HEK293 (cell line): ENCODE results near the gene TMC4.
A peak's percentile ranks its signal among the peaks of the same experiment; 100 is the strongest.

Experiments used
- CTCF ChIA-PET: fragments of 350-600 bp; formaldehyde crosslinking; extraction: SDS; loops from one replicate; lab custom pipeline; 2021; ENCODE audit warnings: antibody characterized with exemption; lab: Yijun Ruan, JAX
- POLR2A ChIA-PET: fragments of 300-600 bp; formaldehyde crosslinking; extraction: SDS; loops from one replicate; lab custom pipeline; 2020; ENCODE audit warnings: antibody characterized with exemption, inconsistent platforms; lab: Yijun Ruan, JAX
- H3K27ac ChIP-seq: fragments of 200-500 bp; sonication (Bioruptor generic); 2 replicates; pipeline ENCODE4 v1.5.1; 2014; ENCODE audit warnings: low read depth, low read length, control low read depth, inconsistent platforms; ENCODE audit errors: extremely low read depth
- H3K36me3 ChIP-seq, 2 experiments: fragments of 200-500 bp in 1 of 2; sonication (Bioruptor generic) in 1 of 2; 1 replicate in 1 of 2; 2 replicates in 1 of 2; pipeline ENCODE4 v1.5.1; 2014 to 2017; ENCODE audit warnings: inconsistent platforms in 2 of 2, low read length in 2 of 2; ENCODE audit not compliant: control insufficient read depth in 2 of 2, insufficient read depth in 1 of 2
- H3K4me1 ChIP-seq: fragments of 200-500 bp; sonication (Bioruptor generic); 2 replicates; pipeline ENCODE4 v1.5.1; 2014; ENCODE audit warnings: mild to moderate bottlenecking, low read length, inconsistent platforms; ENCODE audit not compliant: control insufficient read depth, insufficient read depth
- H3K4me3 ChIP-seq: 2 replicates; pipeline ENCODE4 v1.5.1; 2011; ENCODE audit warnings: low read depth, mild to moderate bottlenecking, control low read depth, low read length, moderate library complexity
- H3K9me3 ChIP-seq: fragments of 200-500 bp; sonication (Bioruptor generic); 2 replicates; pipeline ENCODE4 v1.5.1; 2014; ENCODE audit warnings: low read depth, low read length, inconsistent platforms; ENCODE audit not compliant: control insufficient read depth, insufficient read depth
- GLI4 ChIP-seq: fragments of 450-650 bp; formaldehyde crosslinking; IDR thresholded peaks from 2 replicates; pipeline ENCODE4 v1.5.1; 2016; ENCODE audit warnings: missing biosample characterization, missing genetic modification characterization
- GLIS1 ChIP-seq: fragments of 450-650 bp; formaldehyde crosslinking; IDR thresholded peaks from 2 replicates; pipeline ENCODE4 v1.5.1; 2016; ENCODE audit warnings: missing biosample characterization, missing genetic modification characterization
- IKZF3 ChIP-seq: fragments of 450-650 bp; IDR thresholded peaks from 2 replicates; pipeline ENCODE4 v1.5.0; 2018; ENCODE audit warnings: missing biosample characterization, mild to moderate bottlenecking, missing genetic modification characterization, moderate library complexity
- KLF1 ChIP-seq: fragments of 450-650 bp; formaldehyde crosslinking; IDR thresholded peaks from 2 replicates; pipeline ENCODE4 v1.5.1; 2016; ENCODE audit warnings: missing biosample characterization, missing genetic modification characterization
- KLF10 ChIP-seq: fragments of 450-650 bp; IDR thresholded peaks from 2 replicates; pipeline ENCODE4 v1.5.1; 2018; ENCODE audit warnings: missing biosample characterization, mild to moderate bottlenecking, missing genetic modification characterization
- KLF7 ChIP-seq: fragments of 450-650 bp; formaldehyde crosslinking; IDR thresholded peaks from 2 replicates; pipeline ENCODE4 v1.5.1; 2016; ENCODE audit warnings: missing biosample characterization, missing genetic modification characterization, borderline replicate concordance
- OVOL3 ChIP-seq: fragments of 450-650 bp; formaldehyde crosslinking; IDR thresholded peaks from 2 replicates; pipeline ENCODE4 v1.5.1; 2016; ENCODE audit warnings: missing biosample characterization, missing genetic modification characterization
- REPIN1 ChIP-seq: fragments of 450-650 bp; formaldehyde crosslinking; IDR thresholded peaks from 2 replicates; pipeline ENCODE4 v1.5.1; 2017; ENCODE audit warnings: missing biosample characterization, missing genetic modification characterization, low read depth
- SCRT2 ChIP-seq: fragments of 450-650 bp; formaldehyde crosslinking; IDR thresholded peaks from 2 replicates; pipeline ENCODE4 v1.5.1; 2016; ENCODE audit warnings: missing biosample characterization, missing genetic modification characterization
- SP2 ChIP-seq: fragments of 450-650 bp; formaldehyde crosslinking; IDR thresholded peaks from 2 replicates; pipeline ENCODE4 v1.5.1; 2016; ENCODE audit warnings: missing biosample characterization, missing genetic modification characterization
- SP3 ChIP-seq: fragments of 450-650 bp; formaldehyde crosslinking; IDR thresholded peaks from 2 replicates; pipeline ENCODE4 v1.5.1; 2016; ENCODE audit warnings: missing biosample characterization, missing genetic modification characterization
- ZBTB20 ChIP-seq: fragments of 450-650 bp; formaldehyde crosslinking; IDR thresholded peaks from 2 replicates; pipeline ENCODE4 v1.5.1; 2016; ENCODE audit warnings: missing biosample characterization, missing genetic modification characterization
- ZBTB21 ChIP-seq: fragments of 450-650 bp; formaldehyde crosslinking; IDR thresholded peaks from 2 replicates; pipeline ENCODE4 v1.5.1; 2017; ENCODE audit warnings: missing biosample characterization, missing genetic modification characterization
- ZFHX2 ChIP-seq: fragments of 450-650 bp; formaldehyde crosslinking; conservative IDR thresholded peaks from 2 replicates; pipeline ENCODE4 v1.5.1; 2016; ENCODE audit warnings: missing biosample characterization, missing genetic modification characterization
- ZFP37 ChIP-seq: fragments of 450-650 bp; formaldehyde crosslinking; IDR thresholded peaks from 2 replicates; pipeline ENCODE4 v1.5.1; 2016; ENCODE audit warnings: missing biosample characterization, missing genetic modification characterization
- ZNF155 ChIP-seq: fragments of 450-650 bp; formaldehyde crosslinking; IDR thresholded peaks from 2 replicates; pipeline ENCODE4 v1.5.1; 2016; ENCODE audit warnings: missing biosample characterization, missing genetic modification characterization
- ZNF175 ChIP-seq: fragments of 450-650 bp; formaldehyde crosslinking; IDR thresholded peaks from 2 replicates; pipeline ENCODE4 v1.5.1; 2016; ENCODE audit warnings: missing biosample characterization, missing genetic modification characterization
- ZNF292 ChIP-seq: fragments of 450-650 bp; formaldehyde crosslinking; IDR thresholded peaks from 2 replicates; pipeline ENCODE4 v1.5.1; 2016; ENCODE audit warnings: low read depth, missing biosample characterization, missing genetic modification characterization, borderline replicate concordance
- ZNF324 ChIP-seq: fragments of 450-650 bp; formaldehyde crosslinking; IDR thresholded peaks from 2 replicates; pipeline ENCODE4 v1.5.1; 2016; ENCODE audit warnings: missing biosample characterization, missing genetic modification characterization
- ZNF571 ChIP-seq: fragments of 450-650 bp; formaldehyde crosslinking; IDR thresholded peaks from 2 replicates; pipeline ENCODE4 v1.5.0; 2017; ENCODE audit warnings: missing biosample characterization, missing genetic modification characterization
- ZNF600 ChIP-seq: fragments of 450-650 bp; formaldehyde crosslinking; IDR thresholded peaks from 2 replicates; pipeline ENCODE4 v1.5.1; 2016; ENCODE audit warnings: missing biosample characterization, missing genetic modification characterization
- ZNF629 ChIP-seq: fragments of 450-650 bp; formaldehyde crosslinking; IDR thresholded peaks from 2 replicates; pipeline ENCODE4 v1.5.1; 2017; ENCODE audit warnings: missing biosample characterization, missing genetic modification characterization
- TF ChIP-seq, protein P1 (sequence below): fragments of 450-650 bp; formaldehyde crosslinking; IDR thresholded peaks from 2 replicates; pipeline ENCODE4 v1.5.1; 2016; ENCODE audit warnings: missing biosample characterization, missing genetic modification characterization
- TF ChIP-seq, protein P2 (sequence below): fragments of 450-650 bp; formaldehyde crosslinking; IDR thresholded peaks from 2 replicates; pipeline ENCODE4 v1.5.1; 2016; ENCODE audit warnings: missing biosample characterization, missing genetic modification characterization
- TF ChIP-seq, protein P3 (sequence below): fragments of 450-650 bp; formaldehyde crosslinking; IDR thresholded peaks from 2 replicates; pipeline ENCODE4 v1.5.1; 2017; ENCODE audit warnings: missing biosample characterization, missing genetic modification characterization
- TF ChIP-seq, protein P4 (sequence below): IDR thresholded peaks from 2 replicates; pipeline ENCODE4 v1.6.1; 2011; ENCODE audit warnings: mild to moderate bottlenecking, low read depth, low read length, borderline replicate concordance
- TF ChIP-seq, protein P5 (sequence below): fragments of 450-650 bp; formaldehyde crosslinking; IDR thresholded peaks from 2 replicates; pipeline ENCODE4 v1.5.1; 2016; ENCODE audit warnings: missing biosample characterization, missing genetic modification characterization

Gene TMC4

DNA sequence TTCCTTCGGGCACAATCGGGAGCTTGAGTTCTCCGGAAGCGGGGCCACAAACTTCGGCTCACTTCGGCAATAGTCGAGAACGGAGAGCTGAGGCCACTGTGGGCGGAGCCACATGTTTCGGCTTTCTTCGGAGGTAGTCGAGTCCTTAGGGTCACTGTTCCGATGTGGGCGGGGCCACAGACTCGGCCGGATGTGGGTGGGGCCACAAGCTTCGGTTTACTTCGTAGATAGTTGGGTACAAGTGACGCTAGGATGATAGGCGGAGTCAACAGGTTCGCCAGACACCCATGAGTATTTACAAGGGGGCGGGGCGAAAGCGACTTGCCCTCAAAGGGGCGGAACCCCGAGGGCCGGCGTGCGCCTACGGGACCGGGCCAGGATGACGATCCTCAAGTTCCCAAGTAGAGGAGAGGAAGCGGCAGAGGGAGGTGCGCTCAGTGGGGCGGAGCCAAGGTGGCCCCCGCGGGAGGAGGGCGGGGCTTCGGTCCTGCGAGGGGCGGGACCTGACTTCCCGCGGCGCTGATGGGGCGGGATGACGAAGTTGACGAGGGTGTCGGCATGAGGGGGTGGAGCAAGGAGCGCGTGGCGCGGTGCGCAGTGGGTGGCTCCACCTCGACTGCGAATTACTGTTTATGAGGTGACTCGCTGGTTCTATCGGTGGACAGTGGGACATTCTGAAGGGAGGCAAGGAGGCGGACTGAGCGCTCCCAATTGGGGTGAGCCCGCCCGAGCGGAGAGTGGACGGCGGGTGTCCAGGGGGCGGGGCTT lies 17.0 kb upstream of the TMC4 start:
- peak overlapping the region; percentile 87 for H3K4me3 ChIP-seq
- ChIA-PET CTCF (interaction anchor here (0.7 to 3.2 kb wide), 12 partner anchors 8 to 201 kb away, joined by 3 to 28 read pairs (median 5); no protein-coding TSS in a partner anchor), POLR2A (interaction anchor here (0.5 to 6.4 kb wide), 24 partner anchors 10 to 384 kb away, joined by 3 to 241 read pairs (median 4); partner anchors contain the start of genes CNOT3, LENG1, LENG8 and LENG9)
- H3K36me3 ChIP-seq, result peaks cover 25 to 43% of the 10 kb centered on the region in 2 experiments
- peaks cover 14% of the 10 kb centered on the region for H3K4me1 ChIP-seq
- H3K9me3 ChIP-seq, result no peaks in the 10 kb centered on the region
- H3K27ac ChIP-seq, result peak overlapping the region; percentile 95
- TF ChIP-seq KLF7 (tag by site-specific recombination) (peak; percentile 73; the same call in 1 of the 2 replicates), SCRT2 (tag by site-specific recombination) (peak; percentile 99), ZBTB20 (peak; percentile 49; the same call in 1 of the 2 replicates), GLI4 (peak; percentile 53; the same call in 1 of the 2 replicates), SP2 (tag by site-specific recombination) (peak; percentile 89), OVOL3 (tag by site-specific recombination) (no peak), ZNF324 (tag by site-specific recombination) (peak; percentile 84; the same call in 1 of the 2 replicates), SP3 (tag by site-specific recombination) (peak; percentile 98), ZBTB21 (peak; percentile 90), KLF10 (0 out of 2 replicates have a peak, but pooled peaks have one; percentile 25), ZNF600 (tag by site-specific recombination) (no peak), IKZF3 (tag by site-specific recombination) (peak; percentile 51; the same call in 1 of the 2 replicates), ZFP37 (tag by site-specific recombination) (0 out of 2 replicates have a peak, but pooled peaks have one; percentile 36), REPIN1 (tag by site-specific recombination) (peak; percentile 52; the same call in 1 of the 2 replicates), ZNF629 (peak; percentile 95), GLIS1 (tag by site-specific recombination) (peak; percentile 74), ZNF571 (tag by site-specific recombination) (no peak), KLF1 (peak; percentile 95), ZFHX2 (peak; percentile 87), ZNF155 (tag by site-specific recombination) (0 out of 2 replicates have a peak, but pooled peaks have one; percentile 22), ZNF175 (no peak), ZNF292 (tag by site-specific recombination) (no peak)
- TF ChIP-seq, protein P1, sequence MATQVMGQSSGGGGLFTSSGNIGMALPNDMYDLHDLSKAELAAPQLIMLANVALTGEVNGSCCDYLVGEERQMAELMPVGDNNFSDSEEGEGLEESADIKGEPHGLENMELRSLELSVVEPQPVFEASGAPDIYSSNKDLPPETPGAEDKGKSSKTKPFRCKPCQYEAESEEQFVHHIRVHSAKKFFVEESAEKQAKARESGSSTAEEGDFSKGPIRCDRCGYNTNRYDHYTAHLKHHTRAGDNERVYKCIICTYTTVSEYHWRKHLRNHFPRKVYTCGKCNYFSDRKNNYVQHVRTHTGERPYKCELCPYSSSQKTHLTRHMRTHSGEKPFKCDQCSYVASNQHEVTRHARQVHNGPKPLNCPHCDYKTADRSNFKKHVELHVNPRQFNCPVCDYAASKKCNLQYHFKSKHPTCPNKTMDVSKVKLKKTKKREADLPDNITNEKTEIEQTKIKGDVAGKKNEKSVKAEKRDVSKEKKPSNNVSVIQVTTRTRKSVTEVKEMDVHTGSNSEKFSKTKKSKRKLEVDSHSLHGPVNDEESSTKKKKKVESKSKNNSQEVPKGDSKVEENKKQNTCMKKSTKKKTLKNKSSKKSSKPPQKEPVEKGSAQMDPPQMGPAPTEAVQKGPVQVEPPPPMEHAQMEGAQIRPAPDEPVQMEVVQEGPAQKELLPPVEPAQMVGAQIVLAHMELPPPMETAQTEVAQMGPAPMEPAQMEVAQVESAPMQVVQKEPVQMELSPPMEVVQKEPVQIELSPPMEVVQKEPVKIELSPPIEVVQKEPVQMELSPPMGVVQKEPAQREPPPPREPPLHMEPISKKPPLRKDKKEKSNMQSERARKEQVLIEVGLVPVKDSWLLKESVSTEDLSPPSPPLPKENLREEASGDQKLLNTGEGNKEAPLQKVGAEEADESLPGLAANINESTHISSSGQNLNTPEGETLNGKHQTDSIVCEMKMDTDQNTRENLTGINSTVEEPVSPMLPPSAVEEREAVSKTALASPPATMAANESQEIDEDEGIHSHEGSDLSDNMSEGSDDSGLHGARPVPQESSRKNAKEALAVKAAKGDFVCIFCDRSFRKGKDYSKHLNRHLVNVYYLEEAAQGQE, result peak; percentile 33
- TF ChIP-seq, protein P2, sequence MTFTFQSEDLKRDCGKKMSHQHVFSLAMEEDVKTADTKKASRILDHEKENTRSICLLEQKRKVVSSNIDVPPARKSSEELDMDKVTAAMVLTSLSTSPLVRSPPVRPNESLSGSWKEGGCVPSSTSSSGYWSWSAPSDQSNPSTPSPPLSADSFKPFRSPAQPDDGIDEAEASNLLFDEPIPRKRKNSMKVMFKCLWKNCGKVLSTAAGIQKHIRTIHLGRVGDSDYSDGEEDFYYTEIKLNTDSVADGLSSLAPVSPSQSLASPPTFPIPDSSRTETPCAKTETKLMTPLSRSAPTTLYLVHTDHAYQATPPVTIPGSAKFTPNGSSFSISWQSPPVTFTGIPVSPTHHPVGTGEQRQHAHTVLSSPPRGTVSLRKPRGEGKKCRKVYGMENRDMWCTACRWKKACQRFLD, result no peak
- TF ChIP-seq, protein P3, sequence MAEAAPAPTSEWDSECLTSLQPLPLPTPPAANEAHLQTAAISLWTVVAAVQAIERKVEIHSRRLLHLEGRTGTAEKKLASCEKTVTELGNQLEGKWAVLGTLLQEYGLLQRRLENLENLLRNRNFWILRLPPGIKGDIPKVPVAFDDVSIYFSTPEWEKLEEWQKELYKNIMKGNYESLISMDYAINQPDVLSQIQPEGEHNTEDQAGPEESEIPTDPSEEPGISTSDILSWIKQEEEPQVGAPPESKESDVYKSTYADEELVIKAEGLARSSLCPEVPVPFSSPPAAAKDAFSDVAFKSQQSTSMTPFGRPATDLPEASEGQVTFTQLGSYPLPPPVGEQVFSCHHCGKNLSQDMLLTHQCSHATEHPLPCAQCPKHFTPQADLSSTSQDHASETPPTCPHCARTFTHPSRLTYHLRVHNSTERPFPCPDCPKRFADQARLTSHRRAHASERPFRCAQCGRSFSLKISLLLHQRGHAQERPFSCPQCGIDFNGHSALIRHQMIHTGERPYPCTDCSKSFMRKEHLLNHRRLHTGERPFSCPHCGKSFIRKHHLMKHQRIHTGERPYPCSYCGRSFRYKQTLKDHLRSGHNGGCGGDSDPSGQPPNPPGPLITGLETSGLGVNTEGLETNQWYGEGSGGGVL, result no peak
- TF ChIP-seq, protein P4, sequence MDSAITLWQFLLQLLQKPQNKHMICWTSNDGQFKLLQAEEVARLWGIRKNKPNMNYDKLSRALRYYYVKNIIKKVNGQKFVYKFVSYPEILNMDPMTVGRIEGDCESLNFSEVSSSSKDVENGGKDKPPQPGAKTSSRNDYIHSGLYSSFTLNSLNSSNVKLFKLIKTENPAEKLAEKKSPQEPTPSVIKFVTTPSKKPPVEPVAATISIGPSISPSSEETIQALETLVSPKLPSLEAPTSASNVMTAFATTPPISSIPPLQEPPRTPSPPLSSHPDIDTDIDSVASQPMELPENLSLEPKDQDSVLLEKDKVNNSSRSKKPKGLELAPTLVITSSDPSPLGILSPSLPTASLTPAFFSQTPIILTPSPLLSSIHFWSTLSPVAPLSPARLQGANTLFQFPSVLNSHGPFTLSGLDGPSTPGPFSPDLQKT, result 0 out of 2 replicates have a peak, but pooled peaks have one; percentile 61
- TF ChIP-seq, protein P5, sequence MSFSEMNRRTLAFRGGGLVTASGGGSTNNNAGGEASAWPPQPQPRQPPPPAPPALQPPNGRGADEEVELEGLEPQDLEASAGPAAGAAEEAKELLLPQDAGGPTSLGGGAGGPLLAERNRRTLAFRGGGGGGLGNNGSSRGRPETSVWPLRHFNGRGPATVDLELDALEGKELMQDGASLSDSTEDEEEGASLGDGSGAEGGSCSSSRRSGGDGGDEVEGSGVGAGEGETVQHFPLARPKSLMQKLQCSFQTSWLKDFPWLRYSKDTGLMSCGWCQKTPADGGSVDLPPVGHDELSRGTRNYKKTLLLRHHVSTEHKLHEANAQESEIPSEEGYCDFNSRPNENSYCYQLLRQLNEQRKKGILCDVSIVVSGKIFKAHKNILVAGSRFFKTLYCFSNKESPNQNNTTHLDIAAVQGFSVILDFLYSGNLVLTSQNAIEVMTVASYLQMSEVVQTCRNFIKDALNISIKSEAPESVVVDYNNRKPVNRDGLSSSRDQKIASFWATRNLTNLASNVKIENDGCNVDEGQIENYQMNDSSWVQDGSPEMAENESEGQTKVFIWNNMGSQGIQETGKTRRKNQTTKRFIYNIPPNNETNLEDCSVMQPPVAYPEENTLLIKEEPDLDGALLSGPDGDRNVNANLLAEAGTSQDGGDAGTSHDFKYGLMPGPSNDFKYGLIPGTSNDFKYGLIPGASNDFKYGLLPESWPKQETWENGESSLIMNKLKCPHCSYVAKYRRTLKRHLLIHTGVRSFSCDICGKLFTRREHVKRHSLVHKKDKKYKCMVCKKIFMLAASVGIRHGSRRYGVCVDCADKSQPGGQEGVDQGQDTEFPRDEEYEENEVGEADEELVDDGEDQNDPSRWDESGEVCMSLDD, result peak; percentile 100
